Colonic mucosa (tissue), 4 donors: Measurements from ENCODE around the gene SPATA21. TPM values are rescaled to one million over a fixed set of nuclear protein-coding genes. Genes with fewer than 3 reads are reported as not detected.

Source experiments
- DNase-seq: peaks from one replicate; pipeline ENCODE4 v3.0.0-alpha.2; 2020
- H3K27ac ChIP-seq: fragments of 200-600 bp; one replicate; pipeline ENCODE4 v1.8.0; 2021
- H3K27me3 ChIP-seq: fragments of 200-600 bp; one replicate; pipeline ENCODE4 v1.8.0; 2021
- H3K36me3 ChIP-seq: fragments of 200-600 bp; one replicate; pipeline ENCODE4 v1.8.0; 2021
- H3K4me1 ChIP-seq: fragments of 200-600 bp; one replicate; pipeline ENCODE4 v1.8.0; 2021; ENCODE audit warnings: mild to moderate bottlenecking
- H3K4me3 ChIP-seq: fragments of 200-600 bp; one replicate; pipeline ENCODE4 v1.8.0; 2021
- H3K9ac ChIP-seq, 2 donors: one replicate each; pipeline ENCODE4 v1.7.0; 2013; ENCODE audit warnings: control low read depth in 2 of 2, low read depth in 2 of 2, low read length in 2 of 2
- H3K9me3 ChIP-seq: fragments of 200-600 bp; one replicate; pipeline ENCODE4 v1.8.0; 2021
- intact Hi-C: fragments of 100-400 bp; cut with DNase I; formaldehyde crosslinking; loops from one replicate; pipeline ENCODE4 v1.14.1; 2022
- total RNA-seq, 2 donors: library from RNA; stranded (reverse); fragmentation: NEBNext Ultra II Directional in 1 of 2; extraction: Animal tissue kit (Norgen Biotek cat#: 25700) in 1 of 2; gene quantifications; one replicate each; pipeline ENCODE4 v1.2.1, GENCODE V29; 2021
- TF ChIP-seq, protein P1 (sequence below): fragments of 200-600 bp; IDR thresholded peaks from one replicate; pipeline ENCODE4 v1.8.0; 2022; ENCODE audit warnings: antibody characterized with exemption, mild to moderate bottlenecking
- donor health status: healthy.
- donor health status: DM: no; HTN: no; CAD: no.
- donor health status: DM: no; HTN: no; CAD: no.

Gene SPATA21
- total RNA-seq, 2 donors from 2014 or later: not detected

- H3K4me3 ChIP-seq: no peak overlapping the region
- TF ChIP-seq, protein P1, sequence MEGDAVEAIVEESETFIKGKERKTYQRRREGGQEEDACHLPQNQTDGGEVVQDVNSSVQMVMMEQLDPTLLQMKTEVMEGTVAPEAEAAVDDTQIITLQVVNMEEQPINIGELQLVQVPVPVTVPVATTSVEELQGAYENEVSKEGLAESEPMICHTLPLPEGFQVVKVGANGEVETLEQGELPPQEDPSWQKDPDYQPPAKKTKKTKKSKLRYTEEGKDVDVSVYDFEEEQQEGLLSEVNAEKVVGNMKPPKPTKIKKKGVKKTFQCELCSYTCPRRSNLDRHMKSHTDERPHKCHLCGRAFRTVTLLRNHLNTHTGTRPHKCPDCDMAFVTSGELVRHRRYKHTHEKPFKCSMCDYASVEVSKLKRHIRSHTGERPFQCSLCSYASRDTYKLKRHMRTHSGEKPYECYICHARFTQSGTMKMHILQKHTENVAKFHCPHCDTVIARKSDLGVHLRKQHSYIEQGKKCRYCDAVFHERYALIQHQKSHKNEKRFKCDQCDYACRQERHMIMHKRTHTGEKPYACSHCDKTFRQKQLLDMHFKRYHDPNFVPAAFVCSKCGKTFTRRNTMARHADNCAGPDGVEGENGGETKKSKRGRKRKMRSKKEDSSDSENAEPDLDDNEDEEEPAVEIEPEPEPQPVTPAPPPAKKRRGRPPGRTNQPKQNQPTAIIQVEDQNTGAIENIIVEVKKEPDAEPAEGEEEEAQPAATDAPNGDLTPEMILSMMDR: no peak
- H3K27ac ChIP-seq: no peak overlapping the region
- intact Hi-C loops: loop anchor here (10.0 kb wide), 1 partner anchor 100 kb away; no protein-coding TSS in a partner anchor
- H3K9ac ChIP-seq: no peak overlapping the region
- peaks cover 4% of the 10 kb centered on the region for H3K4me1 ChIP-seq
- H3K27me3 ChIP-seq: no peaks in the 10 kb centered on the region
- H3K9me3 ChIP-seq: no peaks in the 10 kb centered on the region
- no peak for DNase-seq
- no peaks in the 10 kb centered on the region for H3K36me3 ChIP-seq
Observed at GRCh38 chr1:16354619-16355018, 82.6 kb downstream of the SPATA21 start.

- Histone ChIP-seq H3K4me1 (peaks cover 4% of the 10 kb centered on the region), H3K9ac (peak overlapping the region; percentile 77 to 95), H3K9me3 (no peaks in the 10 kb centered on the region), H3K4me3 (peak overlapping the region; percentile 93), H3K27ac (peak overlapping the region; percentile 85), H3K36me3 (no peaks in the 10 kb centered on the region), H3K27me3 (no peaks in the 10 kb centered on the region)
- intact Hi-C loops: loop anchor here (10.0 kb wide), 1 partner anchor 98 kb away; no protein-coding TSS in a partner anchor
- peak; percentile 39 for DNase-seq
- TF ChIP-seq, protein P1: no peak
Observed at GRCh38 chr1:16352842-16353535, 84.2 kb downstream of the SPATA21 start.

- Histone ChIP-seq H3K9ac (peak within 1 kb of the TSS; percentile 95 to 97), H3K27me3 (no peaks in the 10 kb centered on the region), H3K36me3 (no peaks in the 10 kb centered on the region), H3K4me1 (peaks cover 4% of the 10 kb centered on the region), H3K9me3 (no peaks in the 10 kb centered on the region), H3K4me3 (peak within 1 kb of the TSS; percentile 93), H3K27ac (peak within 1 kb of the TSS; percentile 85)
- TF ChIP-seq, protein P1: peak; percentile 46
- intact Hi-C loops: loop anchor here (10.0 kb wide), 1 partner anchor 97 kb away; no protein-coding TSS in a partner anchor
- DNase-seq: peak; percentile 91
Observed at GRCh38 chr1:16351994-16352841, 85.0 kb downstream of the SPATA21 start, which contains the start of gene FBXO42. Gene FBXO42, minus strand, starts transcription at chr1:16352480. Its CDS starts 37,062 bp downstream, at chr1:16315418.

DNA sequence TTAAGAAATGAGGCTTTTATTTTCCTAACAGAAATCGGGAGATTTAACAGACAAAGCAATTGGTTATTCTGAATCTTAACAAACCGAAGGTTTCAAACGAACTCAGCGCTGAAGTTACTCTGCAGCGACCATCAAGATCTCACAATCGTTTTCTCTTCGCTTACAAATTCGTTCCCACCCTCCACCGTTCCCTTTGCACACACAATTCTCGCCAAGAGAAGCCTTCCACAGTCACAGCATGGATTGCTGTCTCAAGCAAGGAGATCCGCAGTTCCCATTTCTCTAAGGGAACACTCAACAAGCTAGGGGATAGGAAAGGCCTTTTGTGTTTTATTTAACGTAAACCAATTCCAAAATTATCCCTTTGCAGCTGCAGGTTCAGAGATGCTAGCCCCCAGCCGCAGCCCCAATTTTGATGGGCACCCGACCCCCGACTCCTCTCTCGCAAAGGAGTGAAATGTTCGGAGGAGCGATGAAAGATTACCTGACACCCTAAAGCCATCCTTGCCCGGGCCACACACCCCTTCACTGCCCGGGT is 85.7 kb downstream of the SPATA21 start:
- Histone ChIP-seq H3K9ac (peak overlapping the region; percentile 95 to 97), H3K9me3 (no peaks in the 10 kb centered on the region), H3K36me3 (no peaks in the 10 kb centered on the region), H3K27me3 (no peaks in the 10 kb centered on the region), H3K4me1 (peaks cover 4% of the 10 kb centered on the region), H3K4me3 (peak overlapping the region; percentile 93), H3K27ac (peak overlapping the region; percentile 85)
- peak; percentile 39 for DNase-seq
- intact Hi-C loops: loop anchor here (10.0 kb wide), 1 partner anchor 97 kb away; no protein-coding TSS in a partner anchor
- TF ChIP-seq, protein P1: no peak

- H3K9ac ChIP-seq: no peak overlapping the region
- H3K4me1 ChIP-seq: peaks cover 4% of the 10 kb centered on the region
- no peak overlapping the region for H3K27ac ChIP-seq
- intact Hi-C loops: loop anchor here (10.0 kb wide), 1 partner anchor 95 kb away; no protein-coding TSS in a partner anchor
- TF ChIP-seq, protein P1: no peak
- H3K36me3 ChIP-seq: no peaks in the 10 kb centered on the region
- no peak for DNase-seq
- H3K9me3 ChIP-seq: no peaks in the 10 kb centered on the region
- H3K27me3 ChIP-seq: no peaks in the 10 kb centered on the region
- H3K4me3 ChIP-seq: no peak overlapping the region
Observed at GRCh38 chr1:16349847-16350406, 87.3 kb downstream of the SPATA21 start.
